K562 (cell line): Measurements from ENCODE around the gene PYGL. TPM values are rescaled to one million over a fixed set of nuclear protein-coding genes. Genes with fewer than 3 reads are reported as not detected.

Experiments used
- ATAC-seq: fragments of 200-7000 bp; cut with Tn5 transposase; 3 replicates; pipeline ENCODE4 v1.9.1; 2020; ENCODE audit warnings: moderate library complexity
- BruUV-seq: library from RNA; stranded (reverse); fragments of 400-500 nt; replicated peaks from 2 replicates; lab custom pipeline; 2021; lab: Mats Ljungman, UMichigan
- CTCF ChIA-PET: fragments of 300-600 bp; formaldehyde crosslinking; extraction: SDS; loops from one replicate; lab custom pipeline; 2021; ENCODE audit warnings: low intra/inter-chr PET ratio; lab: Yijun Ruan, JAX
- POLR2A ChIA-PET: fragments of 300-600, 350-650 bp; sonication (Branson Sonifier 250); formaldehyde crosslinking; extraction: SDS; loops from one replicate; lab custom pipeline; 2021; ENCODE audit warnings: antibody characterized with exemption, inconsistent platforms; lab: Yijun Ruan, JAX
- DNase-seq, 4 experiments: peaks; one replicate each; pipeline versions ENCODE4 v3.0.0 to v3.0.0-alpha.2; 2011 to 2018; ENCODE audit warnings: low spot score in 3 of 4, mixed read lengths in 3 of 4; ENCODE audit errors: extremely low read depth in 1 of 4
- FAIRE-seq: peaks from 2 replicates; lab custom pipeline; 2011; peaks lifted over from hg19 to GRCh38; lab: Jason Lieb, UNC
- H2AFZ ChIP-seq: 2 replicates; pipeline ENCODE4 v1.6.0; 2011; ENCODE audit warnings: low read depth, low read length, control low read depth, inconsistent platforms
- H3K27ac ChIP-seq: fragments of 200-600 bp; 3 replicates; pipeline ENCODE4 v1.8.0; 2011; ENCODE audit warnings: low read depth, mild to moderate bottlenecking, control low read depth, inconsistent platforms, low read length, moderate library complexity, mixed read lengths; ENCODE audit errors: extremely low read depth
- H3K27me3 ChIP-seq, 2 experiments: fragments of 300-600 bp in 1 of 2; 2 replicates in 1 of 2; 3 replicates in 1 of 2; pipeline versions ENCODE4 v1.6.0 to v1.8.0; 2011; ENCODE audit warnings: inconsistent platforms in 2 of 2, low read length in 2 of 2, mild to moderate bottlenecking in 1 of 2, mixed read lengths in 1 of 2, moderate library complexity in 1 of 2; ENCODE audit not compliant: control insufficient read depth in 2 of 2, insufficient read depth in 2 of 2
- H3K36me3 ChIP-seq: fragments of 300-600 bp; 3 replicates; pipeline ENCODE4 v1.8.0; 2011; ENCODE audit warnings: mild to moderate bottlenecking, low read length, inconsistent platforms; ENCODE audit not compliant: control insufficient read depth, insufficient read depth
- H3K4me1 ChIP-seq, 2 experiments: fragments of 200-600 bp in 1 of 2; replicated peaks in 1 of 2; 2 replicates in 1 of 2; 3 replicates in 1 of 2; pipeline versions ENCODE4 v1.5.1 to v1.8.0; 2011; ENCODE audit warnings: inconsistent platforms in 2 of 2, low read length in 2 of 2, mild to moderate bottlenecking in 1 of 2, mixed read lengths in 1 of 2, moderate library complexity in 1 of 2; ENCODE audit not compliant: control insufficient read depth in 2 of 2, insufficient read depth in 2 of 2
- H3K4me2 ChIP-seq: 2 replicates; pipeline ENCODE4 v1.6.1; 2011; ENCODE audit warnings: low read length, control low read depth, inconsistent platforms, mixed read lengths; ENCODE audit not compliant: insufficient read depth
- H3K4me3 ChIP-seq: fragments of 200-600 bp; sonication (generic), shearing (Covaris generic); 2 replicates; pipeline ENCODE4 v1.5.1; 2016; ENCODE audit warnings: control low read depth, inconsistent platforms
- H3K79me2 ChIP-seq: fragments of 200-600 bp; 3 replicates; pipeline ENCODE4 v1.8.0; 2011; ENCODE audit warnings: low read length, inconsistent platforms; ENCODE audit not compliant: control insufficient read depth, insufficient read depth
- H3K9ac ChIP-seq, 2 experiments: 2 replicates each; pipeline versions ENCODE4 v1.6.0 to v1.6.1; 2011; ENCODE audit warnings: low read depth in 2 of 2, low read length in 2 of 2, control low read depth in 1 of 2, inconsistent platforms in 1 of 2, mild to moderate bottlenecking in 1 of 2, mixed read lengths in 1 of 2; ENCODE audit not compliant: insufficient read depth in 1 of 2
- H3K9me1 ChIP-seq: one replicate; pipeline ENCODE4 v1.6.0; 2011; ENCODE audit warnings: inconsistent platforms, mild to moderate bottlenecking, low read length, moderate library complexity; ENCODE audit not compliant: control insufficient read depth, insufficient read depth
- H3K9me3 ChIP-seq: replicated peaks from 2 replicates; pipeline ENCODE4 v1.5.1; 2011; ENCODE audit warnings: low read depth, low read length, inconsistent platforms; ENCODE audit not compliant: control insufficient read depth, insufficient read depth
- H4K20me1 ChIP-seq: replicated peaks from 2 replicates; pipeline ENCODE4 v1.6.1; 2011; ENCODE audit warnings: low read length, inconsistent platforms, mixed read lengths; ENCODE audit not compliant: control insufficient read depth, insufficient read depth
- BHLHE40 ChIP-seq: IDR thresholded peaks from 2 replicates; pipeline ENCODE4 v1.6.1; 2011; ENCODE audit warnings: low read length, improper control_type of control experiment
- CBFA2T2 ChIP-seq: fragments of 450-650 bp; conservative IDR thresholded peaks from 2 replicates; pipeline ENCODE4 v1.6.1; 2017; ENCODE audit warnings: mild to moderate bottlenecking
- FIP1L1 ChIP-seq: fragments of 200-400 bp; formaldehyde crosslinking; IDR thresholded peaks from 2 replicates; pipeline ENCODE4 v1.6.1; 2018; ENCODE audit warnings: mild to moderate bottlenecking, low read depth, low read length; ENCODE audit not compliant: poor library complexity, severe bottlenecking
- HDAC8 ChIP-seq: fragments of 450-650 bp; IDR thresholded peaks from 2 replicates; pipeline ENCODE4 v1.6.1; 2016; ENCODE audit warnings: mild to moderate bottlenecking, missing genetic modification characterization, moderate library complexity, missing compliant biosample characterization
- KDM5B ChIP-seq: fragments of 200-600 bp; sonication (generic); IDR thresholded peaks from 2 replicates; pipeline ENCODE4 v1.6.1; 2012; ENCODE audit warnings: low read depth, mild to moderate bottlenecking, moderate library complexity, low read length, control low read depth, inconsistent platforms; ENCODE audit not compliant: insufficient replicate concordance
- NCOA6 ChIP-seq: fragments of 450-650 bp; IDR thresholded peaks from 2 replicates; pipeline ENCODE4 v1.6.1; 2017; ENCODE audit warnings: mild to moderate bottlenecking
- RBM25 ChIP-seq: fragments of 200-400 bp; formaldehyde crosslinking; IDR thresholded peaks from 2 replicates; pipeline ENCODE4 v1.6.1; 2018; ENCODE audit warnings: low read length, low read depth, moderate library complexity; ENCODE audit not compliant: severe bottlenecking
- SLC30A9 ChIP-seq: fragments of 250-450 bp; sonication (Bioruptor Pico); IDR thresholded peaks from 2 replicates; pipeline ENCODE4 v1.8.0; 2022; ENCODE audit warnings: mild to moderate bottlenecking, moderate library complexity
- SP1 ChIP-seq: sonication (generic); formaldehyde crosslinking; IDR thresholded peaks from 2 replicates; pipeline ENCODE4 v1.8.1; 2022; ENCODE audit warnings: mild to moderate bottlenecking, missing genetic modification reagents
- SP2 ChIP-seq: IDR thresholded peaks from 2 replicates; pipeline ENCODE4 v1.6.1; 2011; ENCODE audit warnings: mild to moderate bottlenecking, low read depth, low read length, moderate library complexity; ENCODE audit not compliant: poor library complexity, severe bottlenecking; ENCODE audit errors: extremely low read depth
- TAF7 ChIP-seq: fragments of 450-650 bp; IDR thresholded peaks from 2 replicates; pipeline ENCODE4 v1.6.1; 2016; ENCODE audit warnings: missing genetic modification characterization, missing compliant biosample characterization
- TRIM24 ChIP-seq, 2 experiments: fragments of 450-650 bp; IDR thresholded peaks; 2 replicates each; pipeline ENCODE4 v1.6.1; 2016
- YBX1 ChIP-seq: fragments of 450-650 bp; IDR thresholded peaks from 2 replicates; pipeline ENCODE4 v1.7.1; 2016; ENCODE audit warnings: mild to moderate bottlenecking
- ZBED1 ChIP-seq: IDR thresholded peaks from 2 replicates; pipeline ENCODE4 v1.6.1; 2014
- ZNF175 ChIP-seq: fragments of 200-800 bp; sonication (Bioruptor generic); IDR thresholded peaks from 2 replicates; pipeline ENCODE4 v1.6.1; 2016; ENCODE audit warnings: low read depth, mild to moderate bottlenecking, missing genetic modification characterization, missing compliant biosample characterization
- ZNF239 ChIP-seq: fragments of 250-450 bp; sonication (Bioruptor Pico); IDR thresholded peaks from 2 replicates; pipeline ENCODE4 v1.4.0; 2020; ENCODE audit warnings: mild to moderate bottlenecking
- ZSCAN32 ChIP-seq: fragments of 450-650 bp; formaldehyde crosslinking; IDR thresholded peaks from 2 replicates; pipeline ENCODE4 v1.4.0; 2020; ENCODE audit warnings: mild to moderate bottlenecking, moderate library complexity
- WGBS: fragments of 100-300 bp; shearing (Covaris generic); methylation state at CpG from one replicate; pipeline ENCODE4 v1.1.6; 2016; ENCODE audit warnings: low coverage, mixed read lengths; ENCODE audit not compliant: insufficient coverage; ENCODE audit errors: missing lambda C conversion rate; 5-methylcytosine and 5-hydroxymethylcytosine counted together
- in situ Hi-C: fragments of 300-500 bp; cut with MboI; formaldehyde crosslinking; loops from 4 replicates; pipeline ENCODE4 v1.15.0; 2018; ENCODE audit warnings: inconsistent platforms, mixed read lengths
- intact Hi-C: fragments of 100-400 bp; cut with micrococcal nuclease; formaldehyde crosslinking; loops from 2 replicates; pipeline ENCODE4 v1.14.2; 2022
- polyA plus RNA-seq, 8 experiments: library from polyadenylated mRNA; depleted of rRNA in 4 of 8; stranded (reverse) in 5 of 8; unstranded in 3 of 8; fragments of >200 nt; fragmentation: Nextera tagmentation in 2 of 8; fragmentation: Illumina TruSeq in 1 of 8; extraction: Ambion mirVana in 2 of 8; extraction: Trizol in 1 of 8; gene quantifications; 2 replicates each; pipeline versions ENCODE4 v1.2.1 to v1.2.3, GENCODE V29; 2011 to 2014; ENCODE audit warnings: inconsistent platforms in 1 of 8, missing spikeins in 1 of 8
- total RNA-seq, 7 experiments: library from RNA; depleted of rRNA in 6 of 7; stranded (reverse); fragments of >200 nt in 6 of 7; fragmentation: Illumina TruSeq in 2 of 7; extraction: Trizol in 2 of 7; gene quantifications; 2 replicates each; pipeline versions ENCODE4 v1.2.1 to v1.2.3, GENCODE V29; 2011 to 2021; ENCODE audit warnings: low replicate concordance in 1 of 7

The PYGL gene
- total and polyA plus RNA-seq, 9 of the 15 experiments (the other 6 are each of a cell fraction or from before 2014, with no cell fraction given): 3.5 to 17.9 (median 13.1) TPM

- FAIRE-seq: no peak
- no peaks in the 10 kb centered on the region for H3K9me1 ChIP-seq
- intact Hi-C loops: no loop called here
- H3K36me3 ChIP-seq: peaks cover 8% of the 10 kb centered on the region; the same call in 1 of the 3 replicates
- no peak overlapping the region for H2AFZ ChIP-seq
- POLR2A ChIA-PET: interaction anchor here (0.6 kb wide), 1 partner anchor 40 kb away, joined by 3 read pairs; no protein-coding TSS in a partner anchor
- CTCF ChIA-PET: no interaction called here
- no peaks in the 10 kb centered on the region for H3K79me2 ChIP-seq
- no peaks in the 10 kb centered on the region for H3K4me1 ChIP-seq
- no peak overlapping the region for H3K9ac ChIP-seq
- ATAC-seq: no peak
- BruUV-seq: no TSS peak
- 39% methylated on average over 5 of the region's 5 CpGs for WGBS
- TF ChIP-seq FIP1L1: no peak
- no peak for TF ChIP-seq HDAC8 (tag)
- TF ChIP-seq SLC30A9 (CRISPR knock-in tag): no peak
- TF ChIP-seq CBFA2T2: no peak
- TF ChIP-seq TRIM24 (IDR thresholded peaks at IDR 0.05): no peak
- TF ChIP-seq SP1 (CRISPR knock-in tag): no peak
- TF ChIP-seq YBX1: no peak
- TF ChIP-seq ZSCAN32: no peak
- TF ChIP-seq BHLHE40: no peak
- no peak for TF ChIP-seq NCOA6
- no peak for TF ChIP-seq TAF7 (tag)
- no peak for TF ChIP-seq KDM5B
- TF ChIP-seq ZNF175 (CRISPR knock-in tag): no peak
- no peak for TF ChIP-seq ZNF239 (CRISPR knock-in tag)
- no peak for TF ChIP-seq RBM25
- no peak for TF ChIP-seq SP2
- no peak for TF ChIP-seq ZBED1
- no peaks in the 10 kb centered on the region for H4K20me1 ChIP-seq
- no peaks in the 10 kb centered on the region for H3K9me3 ChIP-seq
- no peak overlapping the region for H3K4me2 ChIP-seq
- DNase-seq: no peak
- in situ Hi-C loops: no loop called here
- no peaks in the 10 kb centered on the region for H3K27me3 ChIP-seq
- no peak overlapping the region for H3K4me3 ChIP-seq
- H3K27ac ChIP-seq: no peak overlapping the region
These were observed 33.5 kb downstream of the PYGL start for GRCh38 chr14:50910495-50911420.
